ENCODE measurements around the gene TRIOBP.

TRIOBP gene

GRCh38 chr22:37824674-37825641 lies 128.1 kb downstream of the TRIOBP start:
- DNase-seq (ENCODE audit: low read depth), result no peak
